Epithelial cell of esophagus (primary cell): ENCODE results near the gene ZRANB2.

Experiments
- DNase-seq: peaks from one replicate; pipeline ENCODE4 v3.0.0; 2010; ENCODE audit warnings: low read depth
- H3K4me3 ChIP-seq: 2 replicates; pipeline ENCODE4 v1.5.1; 2011; ENCODE audit warnings: mild to moderate bottlenecking, low read length, control low read depth
- TF ChIP-seq, protein P1 (sequence below): IDR thresholded peaks from 2 replicates; pipeline ENCODE4 v1.5.1; 2011; ENCODE audit warnings: low read depth, mild to moderate bottlenecking, low read length, control low read depth, inconsistent platforms; ENCODE audit not compliant: insufficient read depth; ENCODE audit errors: missing control alignments

ZRANB2 gene, protein sequence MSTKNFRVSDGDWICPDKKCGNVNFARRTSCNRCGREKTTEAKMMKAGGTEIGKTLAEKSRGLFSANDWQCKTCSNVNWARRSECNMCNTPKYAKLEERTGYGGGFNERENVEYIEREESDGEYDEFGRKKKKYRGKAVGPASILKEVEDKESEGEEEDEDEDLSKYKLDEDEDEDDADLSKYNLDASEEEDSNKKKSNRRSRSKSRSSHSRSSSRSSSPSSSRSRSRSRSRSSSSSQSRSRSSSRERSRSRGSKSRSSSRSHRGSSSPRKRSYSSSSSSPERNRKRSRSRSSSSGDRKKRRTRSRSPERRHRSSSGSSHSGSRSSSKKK

DNA sequence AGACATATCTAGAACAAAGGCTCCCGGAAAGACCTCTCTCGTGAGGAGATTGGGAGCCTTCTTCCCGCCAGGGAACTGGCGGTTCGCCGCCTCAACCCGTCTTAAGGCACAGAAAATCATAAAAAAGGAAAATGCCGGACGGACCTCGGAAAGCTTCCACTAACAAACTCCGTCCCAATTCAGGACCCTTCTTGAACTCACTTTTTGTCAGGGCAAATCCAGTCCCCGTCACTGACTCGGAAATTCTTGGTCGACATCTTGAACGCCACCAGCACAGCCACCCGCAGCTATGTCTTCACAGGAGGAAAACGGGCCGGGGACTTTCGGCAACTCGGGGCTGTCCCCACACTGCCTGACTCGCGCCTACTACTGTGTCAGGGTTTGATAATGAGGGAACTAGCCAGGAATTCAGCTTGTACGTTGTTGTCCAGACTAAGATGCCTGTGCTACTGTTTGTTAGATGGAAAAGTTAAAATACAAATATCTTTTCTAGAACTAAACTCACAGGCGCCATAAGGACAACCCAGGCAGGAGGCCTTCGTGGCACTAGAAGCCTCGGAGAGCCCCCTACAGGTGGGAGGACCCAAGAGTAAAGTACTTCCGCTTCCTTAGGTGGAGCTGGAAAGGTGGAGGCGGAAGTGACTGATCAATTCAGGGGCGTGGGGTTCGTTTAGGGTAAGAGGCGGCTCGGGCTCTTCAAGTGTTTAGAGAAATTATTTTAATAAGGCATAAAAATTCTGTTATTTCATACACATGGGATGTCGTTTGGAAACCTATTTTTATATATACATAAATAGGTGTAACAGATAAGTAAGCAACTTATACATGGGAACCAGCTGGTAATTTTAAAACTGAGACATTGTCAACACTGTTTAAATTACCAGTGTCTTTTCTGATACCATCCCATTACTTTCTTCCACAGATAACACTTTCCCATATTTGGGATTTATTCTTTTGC lies at the start of gene ZRANB2:
Gene ZRANB2 (minus strand): TSS at position 297 of the 958 bp plus-strand sequence. CDS start 40 bp downstream, at position 257.
- peak within 1 kb of the TSS; percentile 98 for H3K4me3 ChIP-seq
- TF ChIP-seq, protein P1, sequence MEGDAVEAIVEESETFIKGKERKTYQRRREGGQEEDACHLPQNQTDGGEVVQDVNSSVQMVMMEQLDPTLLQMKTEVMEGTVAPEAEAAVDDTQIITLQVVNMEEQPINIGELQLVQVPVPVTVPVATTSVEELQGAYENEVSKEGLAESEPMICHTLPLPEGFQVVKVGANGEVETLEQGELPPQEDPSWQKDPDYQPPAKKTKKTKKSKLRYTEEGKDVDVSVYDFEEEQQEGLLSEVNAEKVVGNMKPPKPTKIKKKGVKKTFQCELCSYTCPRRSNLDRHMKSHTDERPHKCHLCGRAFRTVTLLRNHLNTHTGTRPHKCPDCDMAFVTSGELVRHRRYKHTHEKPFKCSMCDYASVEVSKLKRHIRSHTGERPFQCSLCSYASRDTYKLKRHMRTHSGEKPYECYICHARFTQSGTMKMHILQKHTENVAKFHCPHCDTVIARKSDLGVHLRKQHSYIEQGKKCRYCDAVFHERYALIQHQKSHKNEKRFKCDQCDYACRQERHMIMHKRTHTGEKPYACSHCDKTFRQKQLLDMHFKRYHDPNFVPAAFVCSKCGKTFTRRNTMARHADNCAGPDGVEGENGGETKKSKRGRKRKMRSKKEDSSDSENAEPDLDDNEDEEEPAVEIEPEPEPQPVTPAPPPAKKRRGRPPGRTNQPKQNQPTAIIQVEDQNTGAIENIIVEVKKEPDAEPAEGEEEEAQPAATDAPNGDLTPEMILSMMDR: peak; percentile 77
- peak; percentile 96 for DNase-seq

DNA sequence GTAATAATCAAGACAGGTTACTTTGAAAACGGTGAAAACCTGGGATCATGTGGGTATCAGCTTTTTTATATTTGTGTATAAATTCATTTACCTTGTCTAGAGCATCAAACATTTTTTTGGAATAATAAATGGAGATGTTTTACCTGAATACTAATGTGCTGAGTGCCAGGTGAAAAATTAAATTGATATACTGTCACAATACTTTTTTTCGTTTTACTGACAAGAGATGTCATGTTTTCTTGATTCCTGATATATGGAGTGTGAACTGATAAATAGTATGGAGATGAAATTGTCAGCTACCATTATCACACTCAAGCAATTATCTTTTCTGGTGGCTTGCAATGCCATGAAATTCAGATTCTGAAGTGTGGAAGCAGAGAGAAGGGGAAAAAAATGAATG lies 47.2 kb upstream of the ZRANB2 start:
- no peak for DNase-seq
- TF ChIP-seq, protein P1: no peak
- no peak overlapping the region for H3K4me3 ChIP-seq

DNA sequence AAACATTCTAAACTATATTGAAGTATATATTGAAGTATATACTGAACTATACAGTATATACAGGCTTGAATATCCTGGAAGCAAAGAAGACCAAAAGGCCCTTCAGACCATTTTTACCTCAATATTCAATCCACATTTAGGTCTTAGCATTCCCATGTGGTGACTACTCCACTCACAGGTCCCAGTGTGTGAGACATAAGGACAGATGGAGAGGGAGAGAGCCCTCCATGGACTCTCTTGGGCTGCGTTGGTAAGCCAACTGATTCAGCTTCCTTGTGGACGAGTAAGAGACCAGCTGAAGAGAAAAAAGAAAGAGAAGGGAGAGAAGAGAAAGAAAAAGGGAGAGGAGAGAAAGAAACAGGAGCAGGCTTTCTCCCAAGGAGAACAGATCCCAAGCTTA lies 37.3 kb upstream of the ZRANB2 start:
- TF ChIP-seq, protein P1: no peak
- DNase-seq: no peak
- no peak overlapping the region for H3K4me3 ChIP-seq

DNA sequence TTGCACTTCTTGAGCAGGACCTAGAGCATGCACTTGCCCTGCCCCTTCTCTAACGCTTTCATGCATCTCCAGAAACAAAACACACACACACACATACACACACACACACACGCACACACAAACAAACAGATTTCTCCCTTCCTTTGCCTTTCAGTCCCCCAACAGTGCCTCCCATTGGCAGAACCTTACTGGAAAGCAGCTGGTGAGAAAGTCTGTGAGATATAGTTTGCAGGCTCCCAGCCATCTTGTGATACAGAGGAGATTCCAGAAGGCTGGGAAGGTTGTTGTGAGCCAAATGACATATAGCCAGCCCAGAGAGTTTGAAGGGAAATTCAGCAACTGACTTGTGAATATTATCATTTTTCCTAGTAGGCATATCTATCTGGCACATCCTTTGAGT lies 35.9 kb upstream of the ZRANB2 start:
- TF ChIP-seq, protein P1: no peak
- no peak overlapping the region for H3K4me3 ChIP-seq
- no peak for DNase-seq

DNA sequence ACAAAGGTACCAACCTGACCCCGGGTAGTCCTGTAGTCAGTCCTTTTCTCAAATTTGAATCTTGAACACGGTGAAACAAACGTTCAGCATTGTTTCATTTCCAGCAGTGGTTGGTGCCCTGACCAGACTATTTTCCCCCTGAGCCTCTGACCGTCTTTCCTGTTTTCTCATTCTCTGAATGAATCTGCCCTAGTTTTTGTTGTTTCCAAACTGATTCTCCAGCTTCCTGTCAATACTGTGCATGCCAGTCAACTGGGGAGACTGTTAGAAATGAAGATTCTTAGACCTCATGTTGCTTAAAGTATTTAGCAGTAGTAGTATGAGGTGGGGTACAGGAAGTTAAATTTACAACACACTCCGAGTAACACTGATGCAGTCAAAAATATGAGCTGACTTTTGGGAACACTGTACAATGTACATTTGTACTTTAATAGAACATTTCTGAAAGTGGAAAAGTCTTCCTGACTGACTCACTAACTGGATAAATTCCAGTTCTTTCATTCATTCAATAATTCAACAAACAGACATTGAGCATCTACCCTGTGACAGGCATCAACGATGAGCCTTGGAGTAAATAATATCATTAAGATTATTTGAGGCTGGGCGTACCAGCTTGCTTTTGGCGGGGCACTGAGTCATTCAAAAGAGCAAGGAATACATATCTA lies 26.0 kb upstream of the ZRANB2 start:
- TF ChIP-seq, protein P1: no peak
- H3K4me3 ChIP-seq: no peak overlapping the region
- no peak for DNase-seq

DNA sequence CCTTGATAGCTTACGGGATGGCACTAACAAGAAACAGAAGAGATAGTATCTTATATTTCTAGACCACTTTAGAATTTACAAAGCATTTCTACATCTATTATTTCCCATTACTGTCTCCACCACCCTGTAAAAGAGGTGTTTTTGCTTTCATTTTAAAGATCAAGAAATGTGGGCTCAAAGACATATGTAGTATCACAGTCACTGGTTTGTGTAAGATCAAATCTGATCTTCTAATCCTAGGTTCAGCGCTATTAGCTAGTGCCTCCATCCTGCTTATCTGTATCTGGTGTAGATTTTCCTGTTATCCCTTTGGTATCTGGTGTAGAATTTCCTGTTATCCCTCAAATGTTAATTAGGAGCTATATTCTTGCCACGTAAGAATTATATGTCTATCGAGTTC lies 23.6 kb upstream of the ZRANB2 start:
- no peak overlapping the region for H3K4me3 ChIP-seq
- TF ChIP-seq, protein P1: no peak
- DNase-seq: no peak
